OCI-LY7 (cell line): ENCODE results near the gene KLK13.

ENCODE experiments used
- CTCF ChIP-seq: fragments of 200-600 bp; sonication (generic); conservative IDR thresholded peaks from 2 replicates; pipeline ENCODE4 v1.5.1; 2014; ENCODE audit warnings: mild to moderate bottlenecking, antibody characterized with exemption, low read length, moderate library complexity, mixed read lengths
- EZH2phosphoT487 ChIP-seq: fragments of 200-600 bp; sonication (generic); IDR thresholded peaks from 2 replicates; pipeline ENCODE4 v1.6.1; 2018; ENCODE audit warnings: low read depth, borderline replicate concordance, mild to moderate bottlenecking, mixed run types, antibody characterized with exemption, low read length, moderate library complexity, mixed read lengths

DNA sequence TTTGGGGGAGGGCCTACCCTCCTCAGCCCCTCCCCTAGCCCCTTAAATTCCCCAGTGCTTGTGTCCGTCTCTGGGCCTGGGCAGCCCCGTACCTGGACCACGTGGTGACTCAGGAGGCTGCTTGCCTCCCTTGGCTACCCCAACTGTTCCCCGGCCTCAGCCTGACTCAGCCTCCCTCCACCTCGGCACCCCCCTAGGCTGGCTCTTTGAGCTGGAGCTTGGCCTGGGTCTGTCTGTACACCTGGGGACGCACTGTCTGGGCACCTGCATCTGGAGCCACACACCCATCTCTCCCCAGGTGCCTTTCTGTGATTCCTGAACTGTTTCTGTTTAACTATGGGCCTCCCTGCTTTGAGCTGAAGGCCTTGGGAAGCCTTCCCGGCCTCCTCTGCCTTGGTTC, 19.6 kb upstream of the KLK13 start:
- no peak for TF ChIP-seq CTCF
- TF ChIP-seq EZH2phosphoT487: no peak
